Renal cortex interstitium (tissue), 11 donors: ENCODE measurements around the gene SH3GL3. TPM values are rescaled to one million over a fixed set of nuclear protein-coding genes. Genes with fewer than 3 reads are reported as not detected.

Experiments
- DNase-seq, 11 donors: peaks; one replicate each; pipeline ENCODE4 v3.0.0-alpha.2; 2013; ENCODE audit warnings: low read depth in 9 of 11, low spot score in 4 of 11; ENCODE audit errors: extremely low read depth in 1 of 11
- polyA plus RNA-seq, 3 donors: library from polyadenylated mRNA; unstranded; fragments of 120-200 nt; gene quantifications; one replicate each; pipeline ENCODE4 v1.2.1, GENCODE V29; 2013; ENCODE audit not compliant: insufficient read length in 3 of 3

SH3GL3 gene
- polyA plus RNA-seq, 3 donors: 11.0 to 12.9 (median 11.1) TPM

DNA sequence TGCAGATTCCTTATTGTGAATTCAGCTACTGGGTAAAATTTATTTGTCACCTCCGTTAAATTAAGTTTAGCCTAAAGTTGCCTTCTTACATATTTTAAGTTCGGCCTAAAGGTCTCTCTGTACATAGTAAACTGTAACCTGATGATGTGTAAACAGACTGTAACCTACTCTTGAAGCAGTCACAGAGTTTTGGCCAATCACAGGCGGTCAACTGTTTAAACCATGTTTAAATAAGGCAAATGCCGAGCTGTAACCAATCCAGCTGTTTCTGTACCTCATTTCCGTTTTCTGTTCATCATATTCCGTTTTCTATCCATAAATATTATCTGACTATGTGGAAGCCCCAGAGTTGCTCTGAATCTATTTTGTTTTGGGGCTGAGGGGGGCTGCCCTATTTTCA lies 204.4 kb downstream of the SH3GL3 start:
- no peak for DNase-seq

DNA sequence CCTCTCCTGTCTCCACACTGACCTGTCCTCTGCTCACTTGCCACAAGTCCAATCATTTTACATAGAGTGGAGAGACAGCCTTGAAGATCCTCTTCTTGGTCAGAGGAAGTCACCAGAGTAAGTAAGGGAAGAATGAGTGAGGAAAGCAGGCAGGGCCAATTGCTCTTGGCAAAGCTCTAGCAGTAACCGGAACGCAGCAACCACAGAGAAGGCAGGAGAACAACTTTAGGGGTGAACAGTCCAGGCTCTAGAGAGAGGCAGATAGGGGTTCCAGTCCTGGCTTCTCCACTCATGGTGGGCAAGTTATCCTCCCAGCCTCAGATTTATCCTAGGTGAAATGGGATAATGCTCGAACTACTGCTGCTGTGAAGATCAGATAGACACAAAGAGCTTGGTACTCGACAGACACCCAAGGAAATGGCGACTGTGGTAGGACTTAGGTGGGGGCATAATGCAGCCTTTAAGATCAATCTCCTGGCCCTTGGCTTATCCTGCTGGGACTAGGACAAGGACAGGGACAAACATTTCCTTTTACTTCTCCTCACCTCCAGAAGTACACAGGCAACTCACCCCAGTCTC lies 205.6 kb downstream of the SH3GL3 start:
- DNase-seq: no peak

DNA sequence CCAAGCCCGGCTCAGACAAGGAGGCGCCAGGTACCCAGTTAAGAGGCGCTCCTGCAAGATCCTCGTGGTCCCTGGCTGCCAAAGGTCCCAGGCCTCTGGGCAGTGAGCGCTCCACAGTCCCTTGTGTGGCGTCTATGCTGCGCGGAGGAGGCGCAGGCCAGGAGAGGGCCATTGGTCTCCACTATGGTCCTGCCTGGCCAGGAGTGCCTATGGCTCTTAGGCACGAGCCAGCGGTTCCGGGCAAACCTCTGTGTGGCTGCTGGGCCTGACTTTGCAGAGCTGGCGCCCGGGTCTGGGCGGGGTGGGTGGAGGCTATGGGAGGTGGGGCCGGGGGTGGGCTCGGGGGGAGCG lies 206.1 kb downstream of the SH3GL3 start:
- DNase-seq: no peak

DNA sequence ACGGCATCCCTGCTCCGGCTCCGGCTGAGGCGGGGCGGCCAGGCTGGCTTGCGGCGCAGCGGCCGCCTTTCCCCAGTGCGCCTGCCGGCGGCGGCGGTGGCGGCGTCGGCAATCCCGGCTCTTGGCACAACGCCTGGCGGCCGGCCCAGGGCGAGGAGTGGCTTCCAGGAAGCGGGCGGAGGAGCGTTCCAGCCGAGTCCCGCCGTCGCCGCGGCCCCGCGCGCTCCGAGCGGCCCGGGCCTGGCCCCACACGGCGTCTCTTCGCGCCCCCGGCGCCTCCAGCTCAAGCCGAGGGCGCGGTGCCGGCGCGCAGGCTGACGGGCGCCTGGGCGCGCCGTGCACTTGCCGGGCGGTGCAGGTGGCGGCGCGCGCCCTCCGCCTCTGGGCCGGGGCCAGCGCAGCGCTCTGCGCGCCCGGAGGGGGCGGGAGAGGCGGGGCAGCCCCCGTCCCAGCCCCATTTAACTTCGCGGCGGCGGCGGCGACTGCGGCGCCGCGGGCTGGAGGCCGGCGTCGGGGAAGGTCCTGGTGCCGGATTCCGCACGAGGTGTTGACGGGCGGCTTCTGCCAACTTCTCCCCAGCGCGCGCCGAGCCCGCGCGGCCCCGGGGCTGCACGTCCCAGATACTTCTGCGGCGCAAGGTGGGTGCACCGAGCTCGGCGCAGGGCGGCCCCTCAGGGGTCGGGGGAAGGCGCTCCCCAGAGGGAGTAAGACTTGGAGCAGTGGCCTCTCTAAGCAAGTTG lies 206.7 kb downstream of the SH3GL3 start, which contains the start of gene ADAMTSL3:
ADAMTSL3 (plus strand) TSS at position 485 of the 740 bp plus-strand sequence. CDS start 1,639 bp downstream, outside the sequence.
- peak in 9 of 11 donors; percentile 26 to 57 (median 43) for DNase-seq

DNA sequence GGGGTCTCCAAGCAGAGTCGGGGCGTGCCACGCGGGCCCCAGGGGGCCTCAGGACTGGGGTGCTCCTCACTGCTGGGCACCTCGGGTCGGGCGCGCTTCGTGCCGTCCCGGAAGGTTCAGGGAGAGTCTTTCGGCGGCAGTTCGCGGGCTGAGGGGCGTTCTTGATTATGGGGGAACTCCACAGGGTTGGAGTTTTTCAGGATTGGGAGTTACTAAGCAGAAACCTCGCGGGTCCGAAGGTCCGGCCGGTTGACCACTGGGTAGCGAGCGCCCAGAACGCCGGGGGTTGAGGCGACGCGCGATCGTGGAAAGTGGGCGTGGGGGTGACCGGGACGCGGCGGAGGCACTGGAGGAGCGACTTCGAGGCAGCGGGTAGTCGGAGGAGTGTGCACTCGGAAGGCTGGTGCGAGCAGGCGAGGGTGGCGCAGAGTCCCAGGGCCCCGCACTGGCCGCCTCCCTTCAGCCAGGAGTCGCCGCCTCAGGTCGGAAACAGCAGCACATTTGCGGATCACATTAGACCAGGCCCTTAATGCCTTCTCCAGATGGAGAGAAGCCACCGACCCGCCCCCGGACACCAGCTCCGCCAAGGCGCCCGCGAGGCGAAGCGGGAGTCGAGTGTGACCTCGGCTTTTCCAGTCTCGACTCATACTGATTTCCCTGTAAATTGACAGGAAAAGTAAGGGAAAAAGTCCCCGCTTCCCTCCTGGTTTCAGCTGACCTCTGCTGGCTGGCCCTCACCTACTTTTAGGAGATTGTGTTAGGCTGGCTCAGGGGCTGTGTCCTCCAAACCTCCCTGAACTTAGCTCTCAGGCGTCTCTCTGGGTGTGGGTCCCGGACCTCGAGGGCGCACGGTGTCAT lies 207.5 kb downstream of the SH3GL3 start:
- DNase-seq: peak in 1 of 11 donors; percentile 12

DNA sequence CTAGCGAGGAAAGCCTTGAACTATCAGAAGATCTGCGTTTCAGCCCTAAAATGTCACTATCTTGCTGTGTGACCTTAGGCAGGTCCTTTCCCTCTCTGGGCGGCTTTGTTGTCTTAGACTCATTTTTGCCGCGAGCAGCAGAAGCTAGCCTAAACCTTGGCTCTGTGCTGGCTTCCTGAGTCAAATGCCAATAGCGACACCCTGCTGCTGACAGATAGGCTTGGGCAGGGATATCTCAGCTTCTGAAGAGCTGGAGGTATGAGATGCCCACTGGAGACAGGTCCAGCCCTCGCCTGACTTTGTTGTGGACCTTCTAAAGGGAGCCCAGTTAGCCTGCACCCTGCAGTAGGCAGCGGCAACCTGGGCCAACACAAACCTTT lies 208.1 kb downstream of the SH3GL3 start:
- DNase-seq: no peak

DNA sequence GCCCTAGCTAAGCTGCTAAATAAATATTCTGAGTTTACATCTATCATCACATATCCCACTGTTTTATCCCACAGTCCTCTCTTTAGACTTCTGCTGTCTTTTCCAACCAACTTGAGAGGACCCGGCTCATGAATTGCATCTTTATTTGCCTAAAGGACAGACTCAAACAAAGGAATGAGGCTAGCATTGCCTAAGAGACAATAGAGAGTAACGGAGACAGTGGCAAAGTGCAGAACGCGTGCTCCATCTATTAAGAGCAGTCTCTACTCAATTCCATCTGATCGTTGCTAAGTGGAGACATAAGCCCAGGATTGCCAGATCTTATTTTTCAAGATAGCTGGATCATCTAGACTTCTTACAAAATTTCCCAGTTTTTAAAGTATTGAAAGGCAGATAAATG lies 209.1 kb downstream of the SH3GL3 start:
- DNase-seq: no peak

DNA sequence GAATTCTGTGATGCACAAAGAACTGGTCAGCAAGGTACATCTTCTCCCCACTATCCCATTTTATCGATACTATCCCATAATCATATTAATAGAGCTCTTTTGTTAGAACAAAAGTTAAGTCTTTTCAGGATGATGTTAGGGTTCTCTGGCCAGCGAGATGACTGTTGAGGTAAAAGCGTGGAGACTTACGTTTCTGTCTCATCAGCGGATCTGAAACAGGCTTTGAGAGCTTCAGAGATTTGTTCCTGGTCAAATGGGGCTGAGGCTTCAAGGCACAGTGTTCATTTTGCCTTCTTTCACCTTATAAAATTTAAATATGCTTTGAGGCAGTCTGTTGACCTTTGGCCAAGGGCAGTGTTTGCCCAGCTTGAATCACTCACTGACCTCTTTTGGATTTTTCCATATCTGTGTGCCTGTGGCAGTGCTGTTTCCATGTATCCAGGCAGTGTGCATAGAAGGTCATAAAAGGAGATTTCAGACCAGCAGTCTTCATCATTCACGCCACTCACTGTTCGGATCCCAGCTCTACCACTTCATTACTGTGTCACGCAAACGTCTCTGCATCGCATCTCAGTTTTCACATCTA lies 209.9 kb downstream of the SH3GL3 start:
- no peak for DNase-seq

DNA sequence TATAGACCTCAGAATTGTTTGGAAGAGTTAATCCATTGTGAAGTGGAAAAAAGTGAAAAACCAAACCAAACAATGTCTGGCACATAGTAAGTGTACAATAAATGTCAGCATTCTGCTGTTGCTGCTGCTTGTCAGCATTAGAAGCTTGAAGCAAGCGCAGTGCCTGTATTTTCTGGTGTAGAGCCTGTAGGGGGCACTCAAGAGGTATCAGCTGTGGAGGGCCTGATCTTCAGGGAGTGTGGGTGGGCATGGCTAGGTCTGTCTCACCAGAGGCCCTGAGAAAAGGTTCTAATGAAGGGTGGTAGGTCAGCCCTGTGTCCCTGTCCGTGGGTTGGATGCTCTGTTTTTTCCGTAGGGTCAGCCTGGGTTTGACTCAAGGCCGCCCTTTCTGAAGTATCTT lies 210.4 kb downstream of the SH3GL3 start:
- DNase-seq: no peak

DNA sequence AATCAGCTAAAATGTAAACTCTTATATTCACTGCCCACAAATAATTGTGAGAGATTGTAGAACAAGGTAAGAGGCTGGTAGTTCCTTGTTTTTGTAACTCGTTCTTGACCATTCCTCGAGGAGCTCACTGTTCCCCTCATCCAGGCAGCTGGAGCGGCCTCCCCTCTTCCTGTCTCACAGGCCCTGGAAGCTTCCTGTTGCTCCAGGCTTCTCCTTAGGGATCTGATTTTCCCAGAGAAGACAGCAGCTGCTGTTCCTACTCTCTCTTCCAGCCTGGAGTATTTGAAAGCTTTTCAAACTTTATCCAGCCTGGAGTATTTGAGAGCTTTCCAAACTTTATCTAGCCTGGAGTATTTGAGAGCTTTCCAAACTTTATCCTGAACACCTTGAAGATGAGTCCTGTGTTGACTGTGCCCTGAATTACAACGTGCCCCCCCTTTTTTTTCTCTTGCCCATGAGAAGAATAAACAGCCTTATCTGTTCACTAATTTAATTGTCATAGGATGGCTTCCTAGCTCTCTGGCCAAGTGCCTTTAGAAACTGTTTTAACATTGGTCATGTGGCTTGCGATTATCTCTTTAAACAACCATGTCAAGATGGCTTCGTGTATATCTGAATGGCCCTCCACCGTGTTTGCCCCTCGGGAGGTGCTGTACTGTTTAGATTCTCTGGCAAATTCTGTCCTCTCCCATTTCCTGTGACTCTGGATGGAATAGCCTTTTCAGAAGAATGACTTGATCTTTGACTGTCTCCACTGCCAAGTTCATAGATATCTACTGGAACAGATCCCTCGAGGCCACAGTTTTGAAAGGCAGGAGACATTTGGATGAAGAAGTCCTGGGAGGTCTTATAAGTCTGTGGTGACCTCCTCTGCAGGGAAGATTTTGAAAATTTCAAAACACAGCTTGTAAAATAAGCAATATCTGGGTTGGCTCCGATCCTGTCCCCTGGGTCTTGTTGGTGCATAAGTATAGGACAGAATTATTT lies 211.6 kb downstream of the SH3GL3 start:
- DNase-seq: no peak

DNA sequence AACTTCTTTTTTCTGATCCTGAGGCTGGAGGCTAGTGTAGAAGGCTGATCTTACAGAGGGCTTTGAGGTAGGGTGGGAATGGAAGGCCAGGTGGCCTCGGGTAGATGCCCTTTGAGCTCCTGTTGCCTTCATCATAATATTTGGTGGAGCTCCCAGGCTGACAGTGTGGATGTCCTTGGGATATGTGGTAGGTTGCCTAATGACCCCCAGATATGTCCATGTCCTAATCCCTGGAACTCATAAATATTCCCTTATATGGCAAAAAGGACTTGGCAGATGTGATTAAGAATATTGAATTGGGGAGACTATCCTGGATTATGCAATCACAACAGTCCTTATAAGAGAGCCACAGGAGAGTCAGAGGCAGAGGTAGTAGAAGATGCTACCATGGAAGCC lies 212.3 kb downstream of the SH3GL3 start:
- no peak for DNase-seq

DNA sequence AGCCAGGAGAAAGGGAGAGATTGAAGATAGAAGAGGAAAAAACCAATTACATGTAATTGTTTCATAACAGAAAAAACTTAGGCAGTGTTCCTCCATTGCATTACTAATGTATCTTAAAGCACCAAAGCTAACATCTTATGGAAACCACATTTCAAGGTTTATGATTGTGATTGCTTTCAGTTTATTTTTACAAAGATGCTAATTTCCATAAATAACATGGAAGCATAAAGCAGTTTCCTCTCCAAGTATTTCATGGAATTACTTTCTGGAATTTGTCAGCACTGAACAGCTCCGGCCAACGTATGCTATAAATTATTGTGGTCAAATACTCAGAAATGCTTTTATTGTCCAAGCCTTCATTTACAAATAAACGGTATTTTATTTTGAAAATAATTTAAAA lies 218.3 kb downstream of the SH3GL3 start:
- DNase-seq: no peak

Other genes starting within 250 kb of the SH3GL3 start
- gene HDGFL3, start 239.5 kb upstream of the SH3GL3 start, polyA plus RNA-seq: 100 to 1,000 TPM in 2 of 3 donors, 10 to 100 TPM in 1; 78.0 to 114 (median 101) TPM
- under 1 TPM; 0.13 to 0.23 (median 0.23) TPM for gene BNC1, start 162.7 kb upstream of the SH3GL3 start, polyA plus RNA-seq
- 1 to 10 TPM; 3.2 to 5.3 (median 4.6) TPM for gene ADAMTSL3, start 206.8 kb downstream of the SH3GL3 start, polyA plus RNA-seq